ENCODE data around the gene UNC93A.
"Not testable (repeated sequence)": the region's sequence is repeated elsewhere in the genome, so short reads cannot be mapped to it uniquely, and the experiment has no call there.

The UNC93A gene

DNA sequence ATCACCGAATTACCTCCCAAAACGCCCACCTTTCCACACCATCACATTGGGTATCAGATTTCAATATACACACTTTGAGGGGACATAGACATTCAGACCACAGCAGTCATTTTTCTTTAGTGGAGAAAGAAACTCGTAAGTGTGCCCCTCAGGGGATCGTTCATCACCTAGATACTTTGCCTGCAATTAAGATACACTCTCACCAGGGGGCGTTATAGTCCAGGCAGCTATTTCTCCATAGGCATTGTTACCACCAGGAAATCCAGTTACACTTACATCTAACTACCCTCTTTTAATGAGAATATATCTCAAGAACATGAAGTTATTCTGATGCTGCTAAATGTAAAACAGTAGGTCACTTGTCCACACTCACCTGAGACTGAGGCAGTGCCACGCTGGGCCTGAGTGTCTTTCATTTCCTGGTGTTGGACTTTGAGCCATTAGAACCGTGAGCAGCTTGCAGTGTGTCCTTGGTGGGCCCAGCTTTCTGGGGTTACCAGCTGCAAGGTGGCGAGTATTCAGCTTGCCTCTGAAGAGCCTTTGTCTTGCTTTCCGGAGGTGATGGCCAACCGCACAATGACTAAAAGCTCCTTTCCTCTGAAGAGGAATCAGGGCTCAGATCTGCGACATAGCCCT, 35.1 kb upstream of the UNC93A start:
- TF ChIP-seq, protein P1, sequence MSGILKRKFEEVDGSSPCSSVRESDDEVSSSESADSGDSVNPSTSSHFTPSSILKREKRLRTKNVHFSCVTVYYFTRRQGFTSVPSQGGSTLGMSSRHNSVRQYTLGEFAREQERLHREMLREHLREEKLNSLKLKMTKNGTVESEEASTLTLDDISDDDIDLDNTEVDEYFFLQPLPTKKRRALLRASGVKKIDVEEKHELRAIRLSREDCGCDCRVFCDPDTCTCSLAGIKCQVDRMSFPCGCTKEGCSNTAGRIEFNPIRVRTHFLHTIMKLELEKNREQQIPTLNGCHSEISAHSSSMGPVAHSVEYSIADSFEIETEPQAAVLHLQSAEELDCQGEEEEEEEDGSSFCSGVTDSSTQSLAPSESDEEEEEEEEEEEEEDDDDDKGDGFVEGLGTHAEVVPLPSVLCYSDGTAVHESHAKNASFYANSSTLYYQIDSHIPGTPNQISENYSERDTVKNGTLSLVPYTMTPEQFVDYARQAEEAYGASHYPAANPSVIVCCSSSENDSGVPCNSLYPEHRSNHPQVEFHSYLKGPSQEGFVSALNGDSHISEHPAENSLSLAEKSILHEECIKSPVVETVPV (CRISPR knock-in tag; IDR thresholded peaks at IDR 0.05): no peak
- TF ChIP-seq ZC3H10 (CRISPR knock-in tag; IDR thresholded peaks at IDR 0.05): no peak
- TF ChIP-seq RARB (CRISPR knock-in tag; IDR thresholded peaks at IDR 0.05): no peak
- no peak for TF ChIP-seq ZNF8 (CRISPR knock-in tag; IDR thresholded peaks at IDR 0.05)
- no peak for TF ChIP-seq GLIS3 (CRISPR knock-in tag; IDR thresholded peaks at IDR 0.05)
- TF ChIP-seq, protein P2, sequence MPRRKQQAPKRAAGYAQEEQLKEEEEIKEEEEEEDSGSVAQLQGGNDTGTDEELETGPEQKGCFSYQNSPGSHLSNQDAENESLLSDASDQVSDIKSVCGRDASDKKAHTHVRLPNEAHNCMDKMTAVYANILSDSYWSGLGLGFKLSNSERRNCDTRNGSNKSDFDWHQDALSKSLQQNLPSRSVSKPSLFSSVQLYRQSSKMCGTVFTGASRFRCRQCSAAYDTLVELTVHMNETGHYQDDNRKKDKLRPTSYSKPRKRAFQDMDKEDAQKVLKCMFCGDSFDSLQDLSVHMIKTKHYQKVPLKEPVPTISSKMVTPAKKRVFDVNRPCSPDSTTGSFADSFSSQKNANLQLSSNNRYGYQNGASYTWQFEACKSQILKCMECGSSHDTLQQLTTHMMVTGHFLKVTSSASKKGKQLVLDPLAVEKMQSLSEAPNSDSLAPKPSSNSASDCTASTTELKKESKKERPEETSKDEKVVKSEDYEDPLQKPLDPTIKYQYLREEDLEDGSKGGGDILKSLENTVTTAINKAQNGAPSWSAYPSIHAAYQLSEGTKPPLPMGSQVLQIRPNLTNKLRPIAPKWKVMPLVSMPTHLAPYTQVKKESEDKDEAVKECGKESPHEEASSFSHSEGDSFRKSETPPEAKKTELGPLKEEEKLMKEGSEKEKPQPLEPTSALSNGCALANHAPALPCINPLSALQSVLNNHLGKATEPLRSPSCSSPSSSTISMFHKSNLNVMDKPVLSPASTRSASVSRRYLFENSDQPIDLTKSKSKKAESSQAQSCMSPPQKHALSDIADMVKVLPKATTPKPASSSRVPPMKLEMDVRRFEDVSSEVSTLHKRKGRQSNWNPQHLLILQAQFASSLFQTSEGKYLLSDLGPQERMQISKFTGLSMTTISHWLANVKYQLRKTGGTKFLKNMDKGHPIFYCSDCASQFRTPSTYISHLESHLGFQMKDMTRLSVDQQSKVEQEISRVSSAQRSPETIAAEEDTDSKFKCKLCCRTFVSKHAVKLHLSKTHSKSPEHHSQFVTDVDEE (CRISPR knock-in tag; IDR thresholded peaks at IDR 0.05): no peak
- no peak for TF ChIP-seq OSR1 (CRISPR knock-in tag; IDR thresholded peaks at IDR 0.05)
- TF ChIP-seq SNAI2 (CRISPR knock-in tag; IDR thresholded peaks at IDR 0.05): no peak
- no peak for TF ChIP-seq ISL1 (CRISPR knock-in tag; IDR thresholded peaks at IDR 0.05)
- TF ChIP-seq CSDC2 (CRISPR knock-in tag; IDR thresholded peaks at IDR 0.05): no peak
- no peak for TF ChIP-seq BACH2 (CRISPR knock-in tag; IDR thresholded peaks at IDR 0.05; ENCODE audit: borderline replicate concordance)
- no peak for TF ChIP-seq TOX (CRISPR knock-in tag; IDR thresholded peaks at IDR 0.05; ENCODE audit: borderline replicate concordance)
- no peak for ATAC-seq

DNA sequence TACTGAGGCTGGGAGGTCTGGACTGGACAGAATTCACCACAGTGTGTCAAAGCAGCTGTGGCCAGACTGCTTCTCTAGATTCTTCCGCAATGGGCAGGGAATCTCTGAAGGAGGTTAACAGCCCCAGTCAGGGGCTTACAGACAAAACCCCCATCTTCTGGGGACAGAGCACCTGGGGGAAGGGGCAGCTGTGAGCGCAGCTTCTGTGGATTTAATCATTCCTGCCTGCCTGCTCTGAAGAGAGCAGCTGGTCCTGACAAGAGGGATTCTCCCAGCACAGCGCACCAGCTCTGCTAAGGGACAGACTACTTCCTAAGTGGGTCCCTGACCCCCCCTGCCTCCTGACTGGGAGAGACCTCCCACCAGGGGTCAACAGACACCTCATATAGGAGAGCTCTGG, 32.5 kb upstream of the UNC93A start:
- ATAC-seq: no peak
- no peak for TF ChIP-seq BACH2 (CRISPR knock-in tag; IDR thresholded peaks at IDR 0.05; ENCODE audit: borderline replicate concordance)
- TF ChIP-seq PATZ1 (CRISPR knock-in tag; IDR thresholded peaks at IDR 0.05; ENCODE audit: borderline replicate concordance): no peak
- TF ChIP-seq ZNF70 (CRISPR knock-in tag; IDR thresholded peaks at IDR 0.05): no peak
- TF ChIP-seq, protein P2 (CRISPR knock-in tag; IDR thresholded peaks at IDR 0.05): no peak
- TF ChIP-seq OSR1 (CRISPR knock-in tag; IDR thresholded peaks at IDR 0.05): no peak
- no peak for TF ChIP-seq SNAI2 (CRISPR knock-in tag; IDR thresholded peaks at IDR 0.05)

- not testable (repeated sequence) for ATAC-seq
These were observed 24.9 kb upstream of the UNC93A start for GRCh38 chr6:167266057-167266829.

DNA sequence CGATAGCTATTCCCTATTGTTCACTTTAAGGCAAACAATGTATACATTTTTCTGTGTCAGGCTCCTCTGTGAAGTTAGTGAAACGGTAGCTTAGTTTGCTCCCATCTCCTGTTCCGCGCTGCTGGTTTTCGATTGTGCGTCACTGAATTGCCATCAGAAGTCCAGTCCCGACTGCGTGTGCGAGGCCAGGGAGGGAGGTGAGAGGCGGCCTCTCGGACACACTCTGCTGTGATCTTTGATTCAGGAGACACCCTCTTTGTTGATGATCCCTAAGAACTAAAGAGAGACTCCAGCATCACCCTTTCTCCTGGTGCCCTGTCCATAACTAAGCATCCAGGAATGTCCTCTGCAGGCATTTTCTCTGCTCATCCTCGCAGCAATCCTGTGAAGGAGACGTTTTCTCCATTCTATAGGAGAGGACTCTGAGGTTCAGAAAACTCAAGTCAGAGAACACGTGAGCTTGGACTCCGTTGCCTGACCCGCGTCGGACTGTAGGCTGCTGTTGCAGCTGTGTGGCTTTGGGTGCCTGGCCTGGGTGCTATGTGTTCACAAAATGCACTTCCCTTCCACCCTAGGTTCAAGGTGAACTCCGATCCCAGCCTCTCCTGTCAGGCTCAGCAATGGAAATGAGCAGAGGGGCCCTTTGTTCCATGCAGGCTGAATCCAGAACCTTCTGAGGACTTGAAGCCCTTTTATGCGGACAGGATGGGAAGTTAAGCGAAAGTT, 24.1 kb upstream of the UNC93A start:
- TF ChIP-seq ZC3H10 (CRISPR knock-in tag; IDR thresholded peaks at IDR 0.05) (no peak), ZFP3 (CRISPR knock-in tag; IDR thresholded peaks at IDR 0.05) (no peak), ARNTL (CRISPR knock-in tag; IDR thresholded peaks at IDR 0.05; ENCODE audit: borderline replicate concordance, low read depth) (no peak), ISL1 (CRISPR knock-in tag; IDR thresholded peaks at IDR 0.05) (no peak), TCF4 (CRISPR knock-in tag; IDR thresholded peaks at IDR 0.05; ENCODE audit: borderline replicate concordance) (no peak), BACH2 (CRISPR knock-in tag; IDR thresholded peaks at IDR 0.05; ENCODE audit: borderline replicate concordance) (no peak), ZNF8 (CRISPR knock-in tag; IDR thresholded peaks at IDR 0.05) (no peak), PPARA (CRISPR knock-in tag; IDR thresholded peaks at IDR 0.05; ENCODE audit: borderline replicate concordance) (no peak), SNAI2 (CRISPR knock-in tag; IDR thresholded peaks at IDR 0.05) (no peak), ZFP30 (CRISPR knock-in tag; IDR thresholded peaks at IDR 0.05) (no peak)
- TF ChIP-seq, protein P3, sequence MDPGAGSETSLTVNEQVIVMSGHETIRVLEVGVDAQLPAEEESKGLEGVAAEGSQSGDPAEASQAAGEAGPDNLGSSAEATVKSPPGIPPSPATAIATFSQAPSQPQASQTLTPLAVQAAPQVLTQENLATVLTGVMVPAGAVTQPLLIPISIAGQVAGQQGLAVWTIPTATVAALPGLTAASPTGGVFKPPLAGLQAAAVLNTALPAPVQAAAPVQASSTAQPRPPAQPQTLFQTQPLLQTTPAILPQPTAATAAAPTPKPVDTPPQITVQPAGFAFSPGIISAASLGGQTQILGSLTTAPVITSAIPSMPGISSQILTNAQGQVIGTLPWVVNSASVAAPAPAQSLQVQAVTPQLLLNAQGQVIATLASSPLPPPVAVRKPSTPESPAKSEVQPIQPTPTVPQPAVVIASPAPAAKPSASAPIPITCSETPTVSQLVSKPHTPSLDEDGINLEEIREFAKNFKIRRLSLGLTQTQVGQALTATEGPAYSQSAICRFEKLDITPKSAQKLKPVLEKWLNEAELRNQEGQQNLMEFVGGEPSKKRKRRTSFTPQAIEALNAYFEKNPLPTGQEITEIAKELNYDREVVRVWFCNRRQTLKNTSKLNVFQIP (CRISPR knock-in tag; IDR thresholded peaks at IDR 0.05; ENCODE audit: borderline replicate concordance, low read depth): no peak
- no peak for ATAC-seq

- not testable (repeated sequence) for ATAC-seq
These were observed 23.6 kb upstream of the UNC93A start for GRCh38 chr6:167267556-167267898.

Measured in SK-N-SH treated with all-trans-retinoic acid at 6 μM for 48 hours (cell line).